ENCODE results near the gene NFKBIL1.

NFKBIL1 gene

GRCh38 chr6:31559958-31560696 is 12.7 kb downstream of the NFKBIL1 start:
- DNase-seq (ENCODE audit: low spot score), result peak; percentile 40

GRCh38 chr6:31560697-31561058 is 13.3 kb downstream of the NFKBIL1 start:
- no peak for DNase-seq (ENCODE audit: low spot score)

- no peak for DNase-seq (ENCODE audit: low spot score)
These were observed 20.3 kb downstream of the NFKBIL1 start for GRCh38 chr6:31567531-31568370.

GRCh38 chr6:31568537-31568961 is 21.1 kb downstream of the NFKBIL1 start:
- no peak for DNase-seq (ENCODE audit: low spot score)

GRCh38 chr6:31569861-31570536 is 22.6 kb downstream of the NFKBIL1 start:
- no peak for DNase-seq (ENCODE audit: low spot score)

- DNase-seq (ENCODE audit: low spot score), result no peak
These were observed 24.9 kb downstream of the NFKBIL1 start, which contains the start of gene LTA for GRCh38 chr6:31572041-31572911. Gene LTA, plus strand, starts transcription at chr6:31572289. Its CDS starts 454 bp downstream, at chr6:31572743.

GRCh38 chr6:31573239-31574105 is 26.1 kb downstream of the NFKBIL1 start:
- DNase-seq (ENCODE audit: low spot score), result no peak

GRCh38 chr6:31574106-31575061 is 27.0 kb downstream of the NFKBIL1 start:
- no peak for DNase-seq (ENCODE audit: low spot score)

- no peak for DNase-seq (ENCODE audit: low spot score)
These were observed 28.0 kb downstream of the NFKBIL1 start, which contains the start of gene TNF for GRCh38 chr6:31575335-31575901. Gene TNF, plus strand, starts transcription at chr6:31575565. Its CDS starts 177 bp downstream, at chr6:31575742.

- DNase-seq (ENCODE audit: low spot score), result no peak
These were observed 28.7 kb downstream of the NFKBIL1 start for GRCh38 chr6:31575952-31576685.

GRCh38 chr6:31576897-31577578 is 29.6 kb downstream of the NFKBIL1 start:
- DNase-seq (ENCODE audit: low spot score), result no peak

GRCh38 chr6:31577579-31577966 is 30.2 kb downstream of the NFKBIL1 start:
- no peak for DNase-seq (ENCODE audit: low spot score)

- peak; percentile 46 for DNase-seq (ENCODE audit: low spot score)
These were observed 31.0 kb downstream of the NFKBIL1 start for GRCh38 chr6:31578184-31579118.

GRCh38 chr6:31579119-31579505 is 31.7 kb downstream of the NFKBIL1 start:
- no peak for DNase-seq (ENCODE audit: low spot score)

- DNase-seq (ENCODE audit: low spot score), result no peak
These were observed 32.4 kb downstream of the NFKBIL1 start for GRCh38 chr6:31579546-31580437.

- DNase-seq (ENCODE audit: low spot score), result no peak
These were observed 33.0 kb downstream of the NFKBIL1 start for GRCh38 chr6:31580438-31580740.

Data from SW480 (cell line).